GM19238 (cell line): ENCODE measurements around the gene DRAM2.
"Not testable (repeated sequence)": the region's sequence is repeated elsewhere in the genome, so short reads cannot be mapped to it uniquely, and the experiment has no call there.

Source experiments
- DNase-seq: peaks from one replicate; pipeline ENCODE4 v3.0.0; 2011; ENCODE audit warnings: low spot score; ENCODE audit not compliant: insufficient read length

Gene DRAM2

GRCh38 chr1:111082421-111083203 lies 57.3 kb downstream of the DRAM2 start:
- DNase-seq = no peak

GRCh38 chr1:111079329-111079728 lies 60.6 kb downstream of the DRAM2 start:
- DNase-seq = not testable (repeated sequence)

- DNase-seq = not testable (repeated sequence)
These were observed 62.6 kb downstream of the DRAM2 start for GRCh38 chr1:111077312-111077711.
